ENCODE results near the gene CHRNB2.

GRCh38 chr1:154581766-154582165 is 14.2 kb downstream of the CHRNB2 start:
- no peak for TF ChIP-seq CTCF (conservative IDR thresholded peaks at IDR 0.05)
- no peak for TF ChIP-seq EZH2 (IDR thresholded peaks at IDR 0.05; ENCODE audit: low read depth)
